Esophagus muscularis mucosa (tissue), 4 donors: ENCODE data around the gene BRAP.

Source experiments
- CTCF ChIP-seq, 3 experiments: fragments of 200-600 bp in 2 of 3; fragments of 450-650 bp in 1 of 3; sonication (generic) in 2 of 3; IDR thresholded peaks; one replicate each; pipeline ENCODE4 v1.5.1; 2017 to 2019; ENCODE audit warnings: antibody characterized with exemption in 3 of 3, mild to moderate bottlenecking in 2 of 3, moderate library complexity in 1 of 3
- EP300 ChIP-seq: sonication (generic); formaldehyde crosslinking; IDR thresholded peaks from one replicate; pipeline ENCODE4 v1.6.1; 2017; ENCODE audit warnings: antibody characterized with exemption
- POLR2A ChIP-seq: fragments of 450-650 bp; IDR thresholded peaks from one replicate; pipeline ENCODE4 v1.6.1; 2017; ENCODE audit warnings: antibody characterized with exemption, moderate library complexity, mild to moderate bottlenecking, low read depth
- POLR2AphosphoS5 ChIP-seq, 2 donors: sonication (generic); formaldehyde crosslinking; IDR thresholded peaks; one replicate each; pipeline ENCODE4 v1.6.1; 2017; ENCODE audit warnings: antibody characterized with exemption in 2 of 2

GRCh38 chr12:111599453-111600204 is 86.1 kb downstream of the BRAP start:
- no peak for TF ChIP-seq CTCF (IDR thresholded peaks at IDR 0.05)
- peak; percentile 78 to 95 for TF ChIP-seq POLR2AphosphoS5 (IDR thresholded peaks at IDR 0.05)
- TF ChIP-seq POLR2A: peak; percentile 82
- TF ChIP-seq EP300: no peak
